HepG2 (cell line): ENCODE measurements around the gene CAST. TPM values are rescaled to one million over a fixed set of nuclear protein-coding genes. Genes with fewer than 3 reads are reported as not detected.

Source experiments
- ARID4A ChIP-seq: sonication (generic); formaldehyde crosslinking; IDR thresholded peaks from 2 replicates; pipeline ENCODE4 v1.5.0; 2020; ENCODE audit warnings: mild to moderate bottlenecking, missing genetic modification reagents, borderline replicate concordance
- SOX5 ChIP-seq: IDR thresholded peaks from 2 replicates; pipeline ENCODE4 v1.6.1; 2016; ENCODE audit warnings: borderline replicate concordance
- ZHX2 ChIP-seq, 2 experiments: sonication (generic) in 1 of 2; formaldehyde crosslinking in 1 of 2; IDR thresholded peaks; 2 replicates each; pipeline versions ENCODE4 v1.6.1 to v1.9.0; 2014 to 2022; ENCODE audit warnings: antibody characterized with exemption in 1 of 2, borderline replicate concordance in 1 of 2, inconsistent platforms in 1 of 2, low read depth in 1 of 2, missing genetic modification reagents in 1 of 2
- polyA plus RNA-seq, 8 experiments: library from polyadenylated mRNA; depleted of rRNA in 3 of 8; stranded (reverse) in 7 of 8; unstranded in 1 of 8; fragments of >200 nt; fragmentation: Illumina TruSeq in 4 of 8; extraction: Trizol in 4 of 8; gene quantifications; 2 replicates each; pipeline versions ENCODE4 v1.2.1 to v1.2.3, GENCODE V29; 2011 to 2016; ENCODE audit warnings: low read depth in 4 of 8, missing spikeins in 1 of 8, mixed read lengths in 1 of 8; ENCODE audit not compliant: insufficient read depth in 1 of 8
- total RNA-seq, 5 experiments: library from RNA; depleted of rRNA; stranded (reverse); fragments of >200 nt; fragmentation: Illumina TruSeq; extraction: Trizol; gene quantifications; 2 replicates each; pipeline ENCODE4 v1.2.3, GENCODE V29; 2016; ENCODE audit warnings: low read depth in 1 of 5

CAST gene
- total and polyA plus RNA-seq, 2 of the 13 experiments (the other 11 are each of a cell fraction or from before 2014, with no cell fraction given), result 42.1 to 67.6 TPM

- TF ChIP-seq ARID4A (CRISPR knock-in tag), result no peak
- no peak for TF ChIP-seq SOX5
- TF ChIP-seq ZHX2 (IDR thresholded peaks at IDR 0.05; ENCODE audit: low read depth), result no peak
- no peak for TF ChIP-seq ZHX2 (CRISPR knock-in tag; IDR thresholded peaks at IDR 0.05; ENCODE audit: borderline replicate concordance)
Measured at GRCh38 chr5:96654209-96654608, 8.0 kb upstream of the CAST start (continued).
